Small intestine (tissue), 7 donors: ENCODE data around the gene USP5. TPM values are rescaled to one million over a fixed set of nuclear protein-coding genes. Genes with fewer than 3 reads are reported as not detected.

ENCODE experiments used
- DNase-seq, 2 donors: peaks; one replicate each; pipeline versions ENCODE4 v3.0.0 to v3.0.0-alpha.2; 2013
- FAIRE-seq: peaks from 2 replicates; lab custom pipeline; 2012; peaks lifted over from hg19 to GRCh38; lab: Jason Lieb, UNC
- H3K27ac ChIP-seq, 3 donors: one replicate each; pipeline ENCODE4 v1.5.1; 2013; ENCODE audit warnings: low read length in 2 of 3, mild to moderate bottlenecking in 2 of 3, control low read depth in 1 of 3, inconsistent platforms in 1 of 3, low read depth in 1 of 3, moderate library complexity in 1 of 3
- H3K27me3 ChIP-seq, 3 donors: one replicate each; pipeline ENCODE4 v1.6.1; 2013; ENCODE audit warnings: low read length in 3 of 3, inconsistent platforms in 1 of 3; ENCODE audit not compliant: control insufficient read depth in 3 of 3, insufficient read depth in 3 of 3
- H3K36me3 ChIP-seq, 3 donors: one replicate each; pipeline ENCODE4 v1.6.1; 2013; ENCODE audit warnings: low read length in 3 of 3, inconsistent platforms in 1 of 3, low read depth in 1 of 3, mild to moderate bottlenecking in 1 of 3, moderate library complexity in 1 of 3; ENCODE audit not compliant: control insufficient read depth in 3 of 3, insufficient read depth in 2 of 3
- H3K4me1 ChIP-seq, 3 donors: one replicate each; pipeline ENCODE4 v1.6.1; 2013; ENCODE audit warnings: low read length in 2 of 3, inconsistent platforms in 1 of 3, low read depth in 1 of 3, mild to moderate bottlenecking in 1 of 3, moderate library complexity in 1 of 3; ENCODE audit not compliant: control insufficient read depth in 3 of 3, insufficient read depth in 2 of 3
- H3K4me3 ChIP-seq, 3 donors: one replicate each; pipeline ENCODE4 v1.5.1; 2013; ENCODE audit warnings: low read length in 3 of 3, control low read depth in 1 of 3, inconsistent platforms in 1 of 3, low read depth in 1 of 3, mild to moderate bottlenecking in 1 of 3, moderate library complexity in 1 of 3
- H3K9me3 ChIP-seq, 2 donors: one replicate each; pipeline ENCODE4 v1.6.1; 2013; ENCODE audit warnings: low read depth in 1 of 2, low read length in 1 of 2; ENCODE audit not compliant: control insufficient read depth in 2 of 2, insufficient read depth in 1 of 2
- WGBS, 3 donors: extraction: QIAGEN DNeasy Blood & Tissue Kit; methylation state at CpG; one replicate each; pipeline ENCODE4 v1.1.7; 2013; 5-methylcytosine and 5-hydroxymethylcytosine counted together
- polyA plus RNA-seq, 4 donors: library from polyadenylated mRNA; stranded (reverse) in 3 of 4; unstranded in 1 of 4; fragments of 200-250 nt in 3 of 4; fragments of 120-200 nt in 1 of 4; gene quantifications; one replicate each; pipeline versions ENCODE4 v1.2.1 to v1.2.3, GENCODE V29; 2013
- donor health status: healthy with polysubstance abuse.
- donor health status: control.
- donor health status: control.
- donor health status: Bipolar disorder and iron deficiency.
- donor health status: healthy.

USP5 gene
- polyA plus RNA-seq, 4 donors = 31.9 to 54.0 (median 39.2) TPM

GRCh38 chr12:6823182-6824084 is 28.5 kb upstream of the USP5 start:
- FAIRE-seq (no peak), DNase-seq (no peak)
- H3K36me3 ChIP-seq = peaks cover 0 to 4% (median 0%) of the 10 kb centered on the region in 3 donors
- no peaks in the 10 kb centered on the region for H3K9me3 ChIP-seq
- H3K4me1 ChIP-seq = peaks cover 0 to 32% (median 4%) of the 10 kb centered on the region in 3 donors
- no peak overlapping the region for H3K27ac ChIP-seq
- H3K27me3 ChIP-seq = peaks cover 0 to 65% (median 2%) of the 10 kb centered on the region in 3 donors
- no peak overlapping the region for H3K4me3 ChIP-seq
- WGBS, 3 donors = 54 to 77% (median 59%) methylated on average over 12 of the region's 12 CpGs

GRCh38 chr12:6824085-6824775 is 27.7 kb upstream of the USP5 start:
- peaks cover 0 to 4% (median 0%) of the 10 kb centered on the region in 3 donors for H3K36me3 ChIP-seq
- no peaks in the 10 kb centered on the region for H3K9me3 ChIP-seq
- no peak overlapping the region for H3K27ac ChIP-seq
- no peak for DNase-seq
- peaks cover 0 to 32% (median 5%) of the 10 kb centered on the region in 3 donors for H3K4me1 ChIP-seq
- no peak for FAIRE-seq
- no peak overlapping the region for H3K4me3 ChIP-seq
- WGBS, 3 donors = 63 to 86% (median 67%) methylated on average over 34 to 37 of the region's 37 CpGs
- peaks cover 0 to 69% (median 2%) of the 10 kb centered on the region in 3 donors for H3K27me3 ChIP-seq

GRCh38 chr12:6824901-6825381 is 27.0 kb upstream of the USP5 start:
- Histone ChIP-seq H3K27me3 (peaks cover 0 to 69% (median 2%) of the 10 kb centered on the region in 3 donors), H3K27ac (no peak overlapping the region), H3K9me3 (no peaks in the 10 kb centered on the region), H3K4me3 (peak overlapping the region in 1 of 3 donors; percentile 1), H3K36me3 (peaks cover 0 to 8% (median 0%) of the 10 kb centered on the region in 3 donors), H3K4me1 (peaks cover 0 to 37% (median 7%) of the 10 kb centered on the region in 3 donors)
- FAIRE-seq = no peak
- DNase-seq = no peak
- 38 to 48% (median 46%) methylated on average over 11 to 12 of the region's 12 CpGs for WGBS, 3 donors

GRCh38 chr12:6825398-6826124 is 26.4 kb upstream of the USP5 start:
- Histone ChIP-seq H3K36me3 (peaks cover 0 to 13% (median 0%) of the 10 kb centered on the region in 3 donors), H3K9me3 (no peaks in the 10 kb centered on the region), H3K27me3 (peaks cover 0 to 63% (median 2%) of the 10 kb centered on the region in 3 donors), H3K4me3 (peak overlapping the region in 1 of 3 donors; percentile 1), H3K27ac (no peak overlapping the region), H3K4me1 (peaks cover 0 to 36% (median 7%) of the 10 kb centered on the region in 3 donors)
- FAIRE-seq = no peak
- DNase-seq = peak; percentile 76 to 91
- WGBS, 3 donors = 4 to 12% (median 10%) methylated on average over 19 of the region's 19 CpGs

GRCh38 chr12:6826125-6826733 is 25.7 kb upstream of the USP5 start:
- peaks cover 0 to 30% (median 7%) of the 10 kb centered on the region in 3 donors for H3K4me1 ChIP-seq
- H3K36me3 ChIP-seq = peaks cover 0 to 19% (median 0%) of the 10 kb centered on the region in 3 donors
- no peak overlapping the region for H3K4me3 ChIP-seq
- no peak overlapping the region for H3K27ac ChIP-seq
- no peak for DNase-seq
- FAIRE-seq = no peak
- no peaks in the 10 kb centered on the region for H3K9me3 ChIP-seq
- peaks cover 0 to 56% (median 2%) of the 10 kb centered on the region in 3 donors for H3K27me3 ChIP-seq
- WGBS, 3 donors = 74 to 81% (median 78%) methylated on average over 17 of the region's 17 CpGs

GRCh38 chr12:6826734-6827436 is 25.1 kb upstream of the USP5 start:
- no peak for FAIRE-seq
- 76 to 82% (median 76%) methylated on average over 19 to 22 of the region's 22 CpGs for WGBS, 3 donors
- peak overlapping the region in 1 of 3 donors; percentile 9 for H3K27ac ChIP-seq
- DNase-seq = no peak
- H3K36me3 ChIP-seq = peaks cover 0 to 26% (median 0%) of the 10 kb centered on the region in 3 donors
- peaks cover 0 to 53% (median 2%) of the 10 kb centered on the region in 3 donors for H3K27me3 ChIP-seq
- H3K9me3 ChIP-seq = no peaks in the 10 kb centered on the region
- H3K4me1 ChIP-seq = peaks cover 0 to 25% (median 7%) of the 10 kb centered on the region in 3 donors
- H3K4me3 ChIP-seq = no peak overlapping the region

- DNase-seq = peak; percentile 60 to 85
- Histone ChIP-seq H3K36me3 (peaks cover 0 to 31% (median 0%) of the 10 kb centered on the region in 3 donors), H3K27me3 (peaks cover 0 to 47% (median 2%) of the 10 kb centered on the region in 3 donors), H3K4me3 (no peak overlapping the region), H3K27ac (peak overlapping the region in 1 of 3 donors; percentile 9), H3K4me1 (peaks cover 0 to 19% (median 7%) of the 10 kb centered on the region in 3 donors), H3K9me3 (no peaks in the 10 kb centered on the region)
- 5 to 13% (median 7%) methylated on average over 8 of the region's 8 CpGs for WGBS, 3 donors
- no peak for FAIRE-seq
These were observed 24.5 kb upstream of the USP5 start for GRCh38 chr12:6827437-6827911.
